Kidney (tissue), 14 donors: Measurements from ENCODE around the gene GFRA1. TPM values are rescaled to one million over a fixed set of nuclear protein-coding genes. Genes with fewer than 3 reads are reported as not detected.

Source experiments
- DNase-seq, 5 donors: peaks; one replicate each; pipeline ENCODE4 v3.0.0-alpha.2; 2013 to 2020
- FAIRE-seq: peaks from 2 replicates; lab custom pipeline; 2012; peaks lifted over from hg19 to GRCh38; lab: Jason Lieb, UNC
- H3K27ac ChIP-seq, 2 donors: one replicate each; pipeline ENCODE4 v1.7.0; 2013; ENCODE audit warnings: low read depth in 2 of 2, low read length in 2 of 2, inconsistent platforms in 1 of 2
- H3K27me3 ChIP-seq: one replicate; pipeline ENCODE4 v1.7.1; 2013; ENCODE audit warnings: low read length, inconsistent platforms; ENCODE audit not compliant: control insufficient read depth, insufficient read depth
- H3K36me3 ChIP-seq, 3 donors: one replicate each; pipeline versions ENCODE4 v1.7.0 to v1.7.1; 2013; ENCODE audit warnings: low read length in 3 of 3, control low read depth in 1 of 3, inconsistent platforms in 1 of 3; ENCODE audit not compliant: insufficient read depth in 3 of 3, control insufficient read depth in 2 of 3
- H3K4me1 ChIP-seq, 3 donors: one replicate each; pipeline versions ENCODE4 v1.7.0 to v1.7.1; 2013; ENCODE audit warnings: low read length in 3 of 3, inconsistent platforms in 1 of 3, low read depth in 1 of 3; ENCODE audit not compliant: control insufficient read depth in 2 of 3, insufficient read depth in 2 of 3
- H3K4me3 ChIP-seq, 3 donors: one replicate each; pipeline versions ENCODE4 v1.7.0 to v1.8.1; 2013; ENCODE audit warnings: low read length in 3 of 3, control low read depth in 1 of 3, inconsistent platforms in 1 of 3
- H3K9ac ChIP-seq, 3 donors: one replicate each; pipeline versions ENCODE4 v1.7.0 to v1.7.1; 2013; ENCODE audit warnings: low read length in 3 of 3, control low read depth in 1 of 3, inconsistent platforms in 1 of 3
- H3K9me3 ChIP-seq, 3 donors: one replicate each; pipeline versions ENCODE4 v1.7.0 to v1.7.1; 2013; ENCODE audit warnings: low read length in 3 of 3, control low read depth in 1 of 3, inconsistent platforms in 1 of 3; ENCODE audit not compliant: control insufficient read depth in 2 of 3, insufficient read depth in 1 of 3
- intact Hi-C: fragments of 100-400 bp; cut with DNase I; formaldehyde crosslinking; loops from one replicate; pipeline ENCODE4 v1.11.1; 2022
- polyA plus RNA-seq: library from polyadenylated mRNA; stranded (reverse); fragments of 350-450 nt; fragmentation: Illumina TruSeq; extraction: RNeasy Lipid Tissue Mini Kit (QIAGEN cat#74804); gene quantifications from one replicate; pipeline ENCODE4 v1.2.3, GENCODE V29; 2014; ENCODE audit warnings: low read depth, low replicate concordance; ENCODE audit not compliant: insufficient read depth
- total RNA-seq: library from RNA; stranded (reverse); fragmentation: NEBNext Ultra II Directional; extraction: Animal tissue kit (Norgen Biotek cat#: 25700); gene quantifications from one replicate; pipeline ENCODE4 v1.2.1, GENCODE V29; 2021
- TF ChIP-seq, protein P1 (sequence below): IDR thresholded peaks from 3 replicates; pipeline ENCODE4 v1.5.1; 2012; ENCODE audit warnings: mild to moderate bottlenecking, moderate library complexity, borderline replicate concordance; ENCODE audit not compliant: insufficient read depth; ENCODE audit errors: extremely low read depth
- donor health status: control.
- donor health status: control.
- donor health status: control.
- donor health status: control.
- donor health status: control.
- donor health status: DM: yes; HTN: yes; CAD: no.
- donor health status: Normal renal cell carcinoma (clear cell type).

Gene GFRA1
- total and polyA plus RNA-seq, 2 donors from 2014 or later, result 3.0 to 22.3 TPM

DNA sequence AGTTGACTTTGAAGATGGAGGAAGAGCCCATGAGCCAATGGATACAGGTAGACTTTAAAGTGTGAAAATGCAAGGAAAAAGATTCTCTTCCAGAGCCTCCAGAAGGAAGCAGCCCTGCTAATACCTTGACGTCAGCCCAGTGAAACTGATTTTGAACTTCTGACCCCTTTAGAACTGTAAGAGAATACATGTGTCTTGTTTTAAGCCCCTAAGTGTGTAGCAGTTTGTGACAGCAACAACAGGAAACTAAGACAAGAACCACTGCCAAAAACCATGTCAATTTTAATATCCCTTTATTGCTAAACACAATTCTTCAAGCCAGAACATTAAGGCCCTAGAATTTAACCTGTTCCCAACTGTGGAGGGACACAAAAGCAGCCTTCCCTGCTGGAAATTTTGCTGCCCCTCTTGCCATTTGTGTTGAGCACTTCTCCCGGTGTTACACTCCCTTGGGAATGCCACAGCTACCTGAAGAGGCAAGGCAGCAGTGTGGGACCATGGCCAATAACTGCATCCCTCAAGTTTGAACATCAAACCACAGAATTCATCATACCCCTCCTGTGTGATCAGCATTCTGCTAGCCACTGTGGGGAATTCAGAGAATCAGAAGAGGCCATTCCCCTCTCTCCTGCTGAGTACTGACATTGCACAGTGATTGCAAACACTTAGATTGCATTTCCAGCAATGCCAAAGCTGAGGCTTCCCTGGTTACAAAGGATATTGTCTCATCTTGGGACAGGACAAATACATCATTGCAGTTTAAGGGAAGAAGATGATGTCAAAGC is 38.9 kb upstream of the GFRA1 start:
- H3K4me3 ChIP-seq, result no peak overlapping the region
- H3K4me1 ChIP-seq, result no peaks in the 10 kb centered on the region
- intact Hi-C loops, result no loop called here
- H3K9me3 ChIP-seq, result no peaks in the 10 kb centered on the region
- TF ChIP-seq, protein P1, sequence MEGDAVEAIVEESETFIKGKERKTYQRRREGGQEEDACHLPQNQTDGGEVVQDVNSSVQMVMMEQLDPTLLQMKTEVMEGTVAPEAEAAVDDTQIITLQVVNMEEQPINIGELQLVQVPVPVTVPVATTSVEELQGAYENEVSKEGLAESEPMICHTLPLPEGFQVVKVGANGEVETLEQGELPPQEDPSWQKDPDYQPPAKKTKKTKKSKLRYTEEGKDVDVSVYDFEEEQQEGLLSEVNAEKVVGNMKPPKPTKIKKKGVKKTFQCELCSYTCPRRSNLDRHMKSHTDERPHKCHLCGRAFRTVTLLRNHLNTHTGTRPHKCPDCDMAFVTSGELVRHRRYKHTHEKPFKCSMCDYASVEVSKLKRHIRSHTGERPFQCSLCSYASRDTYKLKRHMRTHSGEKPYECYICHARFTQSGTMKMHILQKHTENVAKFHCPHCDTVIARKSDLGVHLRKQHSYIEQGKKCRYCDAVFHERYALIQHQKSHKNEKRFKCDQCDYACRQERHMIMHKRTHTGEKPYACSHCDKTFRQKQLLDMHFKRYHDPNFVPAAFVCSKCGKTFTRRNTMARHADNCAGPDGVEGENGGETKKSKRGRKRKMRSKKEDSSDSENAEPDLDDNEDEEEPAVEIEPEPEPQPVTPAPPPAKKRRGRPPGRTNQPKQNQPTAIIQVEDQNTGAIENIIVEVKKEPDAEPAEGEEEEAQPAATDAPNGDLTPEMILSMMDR, result no peak
- no peaks in the 10 kb centered on the region for H3K36me3 ChIP-seq
- no peak overlapping the region for H3K27ac ChIP-seq
- H3K27me3 ChIP-seq, result no peaks in the 10 kb centered on the region
- FAIRE-seq, result no peak
- peak in 1 of 5 donors; percentile 9 for DNase-seq
- no peak overlapping the region for H3K9ac ChIP-seq

DNA sequence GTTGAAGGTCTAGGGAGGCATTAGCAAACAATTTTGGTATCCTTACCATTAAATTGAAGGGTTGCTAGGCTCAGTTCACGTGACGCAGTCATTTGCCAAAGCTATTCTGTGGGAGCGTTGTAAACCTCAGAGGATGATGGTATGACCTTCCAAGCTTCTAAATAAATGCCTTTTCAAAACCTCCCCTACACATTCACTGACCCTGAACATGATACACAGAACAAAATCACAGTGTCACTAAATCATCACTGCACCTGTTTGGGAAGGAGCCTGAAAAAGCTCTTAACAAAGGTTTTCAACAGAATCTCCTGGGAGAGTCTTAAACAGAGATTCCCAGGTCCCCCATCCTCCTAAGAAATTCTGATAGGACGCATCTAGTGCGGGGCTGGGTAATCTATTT is 38.0 kb upstream of the GFRA1 start:
- FAIRE-seq, result no peak
- Histone ChIP-seq H3K27ac (no peak overlapping the region), H3K9me3 (no peaks in the 10 kb centered on the region), H3K27me3 (no peaks in the 10 kb centered on the region), H3K9ac (no peak overlapping the region), H3K4me3 (no peak overlapping the region), H3K4me1 (no peaks in the 10 kb centered on the region), H3K36me3 (no peaks in the 10 kb centered on the region)
- peak in 2 of 5 donors; percentile 50 to 52 for DNase-seq
- TF ChIP-seq, protein P1, result no peak
- intact Hi-C loops, result no loop called here

DNA sequence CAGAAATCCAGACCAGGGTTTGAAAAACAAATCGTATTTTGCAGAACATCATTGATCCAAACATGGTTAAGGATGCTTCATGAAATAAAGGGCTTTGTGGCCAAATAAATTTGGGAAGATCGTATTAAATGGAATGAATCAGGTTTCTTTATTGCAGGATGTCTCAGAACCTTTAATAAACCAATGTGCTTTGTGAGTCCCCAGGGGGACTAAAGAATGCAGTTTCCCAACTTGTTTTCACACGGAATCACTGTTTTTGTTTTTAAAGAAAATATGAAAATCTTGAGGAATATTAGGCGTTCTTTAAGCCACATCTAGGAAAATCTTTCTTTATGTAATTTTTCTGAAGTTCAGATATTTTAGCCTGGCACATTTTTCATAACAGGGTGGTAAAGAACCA is 34.4 kb upstream of the GFRA1 start:
- Histone ChIP-seq H3K4me3 (no peak overlapping the region), H3K9me3 (no peaks in the 10 kb centered on the region), H3K27me3 (no peaks in the 10 kb centered on the region), H3K9ac (no peak overlapping the region), H3K4me1 (no peaks in the 10 kb centered on the region), H3K27ac (no peak overlapping the region), H3K36me3 (no peaks in the 10 kb centered on the region)
- TF ChIP-seq, protein P1, result no peak
- no peak for DNase-seq
- FAIRE-seq, result no peak
- intact Hi-C loops, result no loop called here
